ENCODE data around the gene MMRN2.

DNA sequence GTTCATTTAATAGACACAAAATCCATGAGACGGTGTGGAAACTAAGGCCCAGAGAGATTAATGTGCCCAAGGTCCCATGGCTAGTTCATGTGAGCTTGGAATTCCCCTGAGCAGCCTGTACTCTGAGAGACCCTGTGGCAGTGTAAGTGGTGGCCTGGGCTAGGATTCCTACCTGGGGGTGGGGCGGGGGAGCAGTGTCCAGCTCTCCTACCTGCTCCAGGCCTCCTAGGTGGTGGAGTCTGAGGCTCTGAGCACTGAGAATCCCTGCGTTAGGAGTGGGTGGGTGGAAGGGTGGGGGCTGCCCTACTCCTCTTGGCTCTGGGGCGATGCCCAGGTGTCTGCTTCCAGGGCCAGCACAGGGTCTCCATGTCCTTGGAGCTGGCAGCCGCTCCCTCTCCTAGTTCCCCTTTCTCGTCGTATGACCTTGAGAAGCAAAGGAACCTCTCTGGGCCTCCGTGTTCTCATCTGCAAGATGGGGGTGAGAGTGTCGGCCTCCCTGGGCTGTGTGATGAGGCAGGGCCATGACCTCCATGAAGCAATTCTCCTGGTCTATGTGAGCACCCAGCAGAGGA is 3.5 kb upstream of the MMRN2 start:
- TF ChIP-seq, protein P1, sequence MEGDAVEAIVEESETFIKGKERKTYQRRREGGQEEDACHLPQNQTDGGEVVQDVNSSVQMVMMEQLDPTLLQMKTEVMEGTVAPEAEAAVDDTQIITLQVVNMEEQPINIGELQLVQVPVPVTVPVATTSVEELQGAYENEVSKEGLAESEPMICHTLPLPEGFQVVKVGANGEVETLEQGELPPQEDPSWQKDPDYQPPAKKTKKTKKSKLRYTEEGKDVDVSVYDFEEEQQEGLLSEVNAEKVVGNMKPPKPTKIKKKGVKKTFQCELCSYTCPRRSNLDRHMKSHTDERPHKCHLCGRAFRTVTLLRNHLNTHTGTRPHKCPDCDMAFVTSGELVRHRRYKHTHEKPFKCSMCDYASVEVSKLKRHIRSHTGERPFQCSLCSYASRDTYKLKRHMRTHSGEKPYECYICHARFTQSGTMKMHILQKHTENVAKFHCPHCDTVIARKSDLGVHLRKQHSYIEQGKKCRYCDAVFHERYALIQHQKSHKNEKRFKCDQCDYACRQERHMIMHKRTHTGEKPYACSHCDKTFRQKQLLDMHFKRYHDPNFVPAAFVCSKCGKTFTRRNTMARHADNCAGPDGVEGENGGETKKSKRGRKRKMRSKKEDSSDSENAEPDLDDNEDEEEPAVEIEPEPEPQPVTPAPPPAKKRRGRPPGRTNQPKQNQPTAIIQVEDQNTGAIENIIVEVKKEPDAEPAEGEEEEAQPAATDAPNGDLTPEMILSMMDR (IDR thresholded peaks at IDR 0.05) = no peak
- no peak for TF ChIP-seq EP300 (IDR thresholded peaks at IDR 0.05)
- TF ChIP-seq POLR2AphosphoS5 (IDR thresholded peaks at IDR 0.05) = no peak
